IMR-90 (cell line): ENCODE measurements around the gene POU2F1. TPM values are rescaled to one million over a fixed set of nuclear protein-coding genes. Genes with fewer than 3 reads are reported as not detected.

ENCODE experiments used
- ATAC-seq: fragments of 200-7000 bp; cut with Tn5 transposase; 2 replicates; pipeline ENCODE4 v1.9.1; 2020; ENCODE audit warnings: low read depth, mild to moderate bottlenecking, moderate library complexity
- BruUV-seq: library from RNA; stranded (reverse); fragments of 400-500 nt; replicated peaks from 2 replicates; lab custom pipeline; 2021; lab: Mats Ljungman, UMichigan
- CTCF ChIA-PET: fragments of 300-600 bp; formaldehyde crosslinking; extraction: SDS; loops from one replicate; lab custom pipeline; 2021; ENCODE audit warnings: antibody characterized with exemption; lab: Yijun Ruan, JAX
- POLR2A ChIA-PET: fragments of 300-600 bp; sonication (Branson Sonifier 250); formaldehyde crosslinking; loops from one replicate; lab custom pipeline; 2022; ENCODE audit warnings: antibody characterized with exemption; ENCODE audit not compliant: unreplicated experiment; lab: Charles Lee
- DNase-seq: peaks from one replicate; pipeline ENCODE4 v3.0.0; 2013
- H2AFZ ChIP-seq: replicated peaks from 2 replicates; pipeline ENCODE3; 2013; ENCODE audit warnings: low read length, mild to moderate bottlenecking; ENCODE audit not compliant: poor library complexity
- H2AK5ac ChIP-seq: 2 replicates; pipeline ENCODE4 v1.6.1; 2013; ENCODE audit warnings: low read depth, low read length, inconsistent platforms
- H2AK9ac ChIP-seq: replicated peaks from 2 replicates; pipeline ENCODE3; 2013; ENCODE audit warnings: mild to moderate bottlenecking, low read depth, low read length, moderate library complexity; ENCODE audit not compliant: poor library complexity
- H2BK120ac ChIP-seq: 2 replicates; pipeline ENCODE4 v1.6.1; 2013; ENCODE audit warnings: low read depth, low read length, inconsistent platforms
- H2BK15ac ChIP-seq: 3 replicates; pipeline ENCODE4 v1.6.1; 2013; ENCODE audit warnings: low read depth, low read length, inconsistent platforms
- H2BK20ac ChIP-seq: 2 replicates; pipeline ENCODE4 v1.6.1; 2013; ENCODE audit warnings: low read depth, mild to moderate bottlenecking, inconsistent platforms, low read length, moderate library complexity
- H2BK5ac ChIP-seq: 2 replicates; pipeline ENCODE4 v1.6.1; 2013; ENCODE audit warnings: mild to moderate bottlenecking, low read depth, low read length, inconsistent platforms; ENCODE audit not compliant: poor library complexity, severe bottlenecking
- H3K14ac ChIP-seq: replicated peaks from 2 replicates; pipeline ENCODE4 v1.6.1; 2013; ENCODE audit warnings: low read depth, low read length, inconsistent platforms
- H3K18ac ChIP-seq: 2 replicates; pipeline ENCODE4 v1.6.1; 2013; ENCODE audit warnings: low read depth, low read length, control low read depth
- H3K23ac ChIP-seq: 2 replicates; pipeline ENCODE4 v1.6.1; 2013; ENCODE audit warnings: low read depth, low read length, inconsistent platforms
- H3K27ac ChIP-seq: 2 replicates; pipeline ENCODE4 v1.5.1; 2013; ENCODE audit warnings: mild to moderate bottlenecking, control low read depth, low read length; ENCODE audit not compliant: insufficient read depth
- H3K27me3 ChIP-seq: 2 replicates; pipeline ENCODE4 v1.6.1; 2013; ENCODE audit warnings: low read length; ENCODE audit not compliant: control insufficient read depth, insufficient read depth
- H3K36me3 ChIP-seq: 2 replicates; pipeline ENCODE4 v1.6.1; 2013; ENCODE audit warnings: low read length, mixed read lengths; ENCODE audit not compliant: control insufficient read depth, insufficient read depth
- H3K4ac ChIP-seq: 2 replicates; pipeline ENCODE4 v1.6.1; 2013; ENCODE audit warnings: low read depth, low read length, inconsistent platforms
- H3K4me1 ChIP-seq: 2 replicates; pipeline ENCODE4 v1.6.1; 2013; ENCODE audit warnings: low read length, mixed read lengths; ENCODE audit not compliant: control insufficient read depth, insufficient read depth
- H3K4me2 ChIP-seq: 2 replicates; pipeline ENCODE4 v1.6.1; 2013; ENCODE audit warnings: low read depth, mild to moderate bottlenecking, control low read depth, low read length, moderate library complexity
- H3K4me3 ChIP-seq: 2 replicates; pipeline ENCODE4 v1.5.1; 2013; ENCODE audit warnings: low read depth, mild to moderate bottlenecking, control low read depth, low read length, moderate library complexity; ENCODE audit not compliant: insufficient read depth
- H3K56ac ChIP-seq: 2 replicates; pipeline ENCODE4 v1.6.1; 2013; ENCODE audit warnings: low read length, inconsistent platforms; ENCODE audit not compliant: insufficient read depth; ENCODE audit errors: extremely low read depth
- H3K79me1 ChIP-seq, 2 experiments: 2 replicates each; pipeline ENCODE4 v1.6.1; 2013; ENCODE audit warnings: low read length in 2 of 2, inconsistent platforms in 1 of 2, low read depth in 1 of 2
- H3K9ac ChIP-seq: 2 replicates; pipeline ENCODE4 v1.6.1; 2013; ENCODE audit warnings: low read depth, low read length, control low read depth
- H3K9me1 ChIP-seq: 2 replicates; pipeline ENCODE4 v1.6.1; 2013; ENCODE audit warnings: low read length, inconsistent platforms; ENCODE audit not compliant: insufficient read depth
- H3K9me3 ChIP-seq: 2 replicates; pipeline ENCODE4 v1.6.1; 2013; ENCODE audit warnings: low read length; ENCODE audit not compliant: control insufficient read depth, insufficient read depth
- H4K20me1 ChIP-seq: 2 replicates; pipeline ENCODE4 v1.6.1; 2013; ENCODE audit warnings: low read length, inconsistent platforms; ENCODE audit not compliant: insufficient read depth
- H4K5ac ChIP-seq: 2 replicates; pipeline ENCODE4 v1.6.1; 2013; ENCODE audit warnings: mild to moderate bottlenecking, low read depth, low read length, control low read depth
- H4K8ac ChIP-seq, 2 experiments: 2 replicates each; pipeline ENCODE4 v1.6.1; 2013; ENCODE audit warnings: low read depth in 2 of 2, low read length in 2 of 2, control low read depth in 1 of 2, inconsistent platforms in 1 of 2
- H4K91ac ChIP-seq: 2 replicates; pipeline ENCODE4 v1.6.1; 2013; ENCODE audit warnings: low read depth, low read length, inconsistent platforms; ENCODE audit not compliant: insufficient read depth
- BHLHE40 ChIP-seq: fragments of 150-350 bp; IDR thresholded peaks from 2 replicates; pipeline ENCODE4 v1.6.1; 2016; ENCODE audit warnings: mild to moderate bottlenecking, low read depth, low read length
- CEBPB ChIP-seq: IDR thresholded peaks from 2 replicates; pipeline ENCODE4 v1.6.1; 2012; ENCODE audit warnings: low read depth, low read length, improper control_type of control experiment
- CHD1 ChIP-seq: IDR thresholded peaks from 2 replicates; pipeline ENCODE4 v1.6.1; 2012; ENCODE audit warnings: low read depth, low read length, improper control_type of control experiment
- FOS ChIP-seq: fragments of 150-350 bp; IDR thresholded peaks from 2 replicates; pipeline ENCODE4 v1.6.1; 2016; ENCODE audit warnings: low read depth, low read length
- MAZ ChIP-seq: IDR thresholded peaks from 2 replicates; pipeline ENCODE4 v1.6.1; 2012; ENCODE audit warnings: low read depth, mild to moderate bottlenecking, low read length, improper control_type of control experiment, moderate library complexity, borderline replicate concordance
- MXI1 ChIP-seq: IDR thresholded peaks from 2 replicates; pipeline ENCODE4 v1.6.1; 2012; ENCODE audit warnings: low read depth, mild to moderate bottlenecking, low read length, moderate library complexity, borderline replicate concordance
- NFE2L2 ChIP-seq: fragments of 150-350 bp; IDR thresholded peaks from 2 replicates; pipeline ENCODE4 v1.6.1; 2016; ENCODE audit warnings: low read depth, mild to moderate bottlenecking, low read length
- POLR2A ChIP-seq: IDR thresholded peaks from 2 replicates; pipeline ENCODE4 v1.6.1; 2012; ENCODE audit warnings: mild to moderate bottlenecking, low read depth, low read length
- RAD21 ChIP-seq: IDR thresholded peaks from 2 replicates; pipeline ENCODE4 v1.6.1; 2012; ENCODE audit warnings: low read length, improper control_type of control experiment
- RCOR1 ChIP-seq: IDR thresholded peaks from 2 replicates; pipeline ENCODE4 v1.6.1; 2012; ENCODE audit warnings: mild to moderate bottlenecking, low read length, improper control_type of control experiment; ENCODE audit not compliant: insufficient replicate concordance
- SMC3 ChIP-seq: fragments of 150-350 bp; IDR thresholded peaks from 2 replicates; pipeline ENCODE4 v1.6.1; 2016; ENCODE audit warnings: low read depth, mild to moderate bottlenecking, antibody characterized with exemption, low read length, moderate library complexity
- WGBS, 2 experiments: methylation state at CpG; one replicate each; pipeline versions ENCODE4 v1.1.5 to v1.1.7; 2013; ENCODE audit warnings: missing lambda C conversion rate in 2 of 2; ENCODE audit not compliant: insufficient read length in 1 of 2; ENCODE audit errors: extremely low coverage in 2 of 2; 5-methylcytosine and 5-hydroxymethylcytosine counted together
- dilution Hi-C: fragments of 300-500 bp; cut with HindIII; formaldehyde crosslinking; loops from one replicate; pipeline ENCODE4 v1.14.3; 2018; ENCODE audit warnings: low sequenced_read_pairs; ENCODE audit not compliant: unreplicated experiment
- in situ Hi-C: fragments of 300-500 bp; cut with MboI; formaldehyde crosslinking; loops from 3 replicates; pipeline ENCODE4 v1.14.3; 2019; ENCODE audit warnings: low sequenced_read_pairs, inconsistent platforms, mixed read lengths
- intact Hi-C: fragments of 100-400 bp; cut with micrococcal nuclease; formaldehyde crosslinking; loops from 2 replicates; pipeline ENCODE4 v1.10.0; 2022
- polyA plus RNA-seq, 3 experiments: library from polyadenylated mRNA; depleted of rRNA; stranded (reverse); fragments of >200 nt; gene quantifications; 2 replicates each; pipeline ENCODE4 v1.2.3, GENCODE V29; 2012; ENCODE audit warnings: low replicate concordance in 1 of 3
- total RNA-seq: library from RNA; depleted of rRNA; stranded (reverse); fragments of >200 nt; gene quantifications from 2 replicates; pipeline ENCODE4 v1.2.3, GENCODE V29; 2012
- TF ChIP-seq, protein P1 (sequence below): fragments of 150-350 bp; IDR thresholded peaks from 2 replicates; pipeline ENCODE4 v1.6.1; 2016; ENCODE audit warnings: low read depth, mild to moderate bottlenecking, low read length, moderate library complexity, borderline replicate concordance
- TF ChIP-seq, protein P2 (sequence below): conservative IDR thresholded peaks from 2 replicates; pipeline ENCODE4 v1.5.1; 2012; ENCODE audit warnings: mild to moderate bottlenecking, low read depth, low read length, improper control_type of control experiment

Gene POU2F1
- total and polyA plus RNA-seq, 2 of the 4 experiments (the other 2 are of a cell fraction), result 1.2 to 3.4 TPM

GRCh38 chr1:167442854-167443565 lies 222.3 kb downstream of the POU2F1 start:
- H3K18ac ChIP-seq, result no peak overlapping the region
- no peaks in the 10 kb centered on the region for H4K20me1 ChIP-seq
- no peak overlapping the region for H3K4ac ChIP-seq
- no peaks in the 10 kb centered on the region for H3K9me3 ChIP-seq
- no peak overlapping the region for H3K23ac ChIP-seq
- dilution Hi-C loops, result loop anchor here (25.0 kb wide), 1 partner anchor 181 kb away; no protein-coding TSS in a partner anchor
- H3K56ac ChIP-seq, result no peak overlapping the region
- H3K27me3 ChIP-seq, result peaks cover 35% of the 10 kb centered on the region
- ATAC-seq (no peak), DNase-seq (no peak)
- no peaks in the 10 kb centered on the region for H3K9me1 ChIP-seq
- WGBS, 2 experiments, result 60% methylated on average over 4 of the region's 9 CpGs; no CpG with 5 or more reads in 1 of the 2 experiments
- no peak overlapping the region for H2AFZ ChIP-seq
- in situ Hi-C loops, result no loop called here
- H4K91ac ChIP-seq, result no peak overlapping the region
- H2AK9ac ChIP-seq, result no peak overlapping the region
- TF ChIP-seq CEBPB, result no peak
- no peak for TF ChIP-seq MXI1
- TF ChIP-seq RAD21, result no peak
- TF ChIP-seq CHD1, result no peak
- TF ChIP-seq SMC3, result no peak
- no peak for TF ChIP-seq BHLHE40
- TF ChIP-seq POLR2A, result no peak
- TF ChIP-seq FOS, result no peak
- TF ChIP-seq RCOR1, result no peak
- TF ChIP-seq, protein P1, sequence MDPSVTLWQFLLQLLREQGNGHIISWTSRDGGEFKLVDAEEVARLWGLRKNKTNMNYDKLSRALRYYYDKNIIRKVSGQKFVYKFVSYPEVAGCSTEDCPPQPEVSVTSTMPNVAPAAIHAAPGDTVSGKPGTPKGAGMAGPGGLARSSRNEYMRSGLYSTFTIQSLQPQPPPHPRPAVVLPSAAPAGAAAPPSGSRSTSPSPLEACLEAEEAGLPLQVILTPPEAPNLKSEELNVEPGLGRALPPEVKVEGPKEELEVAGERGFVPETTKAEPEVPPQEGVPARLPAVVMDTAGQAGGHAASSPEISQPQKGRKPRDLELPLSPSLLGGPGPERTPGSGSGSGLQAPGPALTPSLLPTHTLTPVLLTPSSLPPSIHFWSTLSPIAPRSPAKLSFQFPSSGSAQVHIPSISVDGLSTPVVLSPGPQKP, result no peak
- TF ChIP-seq NFE2L2, result no peak
- TF ChIP-seq, protein P2, sequence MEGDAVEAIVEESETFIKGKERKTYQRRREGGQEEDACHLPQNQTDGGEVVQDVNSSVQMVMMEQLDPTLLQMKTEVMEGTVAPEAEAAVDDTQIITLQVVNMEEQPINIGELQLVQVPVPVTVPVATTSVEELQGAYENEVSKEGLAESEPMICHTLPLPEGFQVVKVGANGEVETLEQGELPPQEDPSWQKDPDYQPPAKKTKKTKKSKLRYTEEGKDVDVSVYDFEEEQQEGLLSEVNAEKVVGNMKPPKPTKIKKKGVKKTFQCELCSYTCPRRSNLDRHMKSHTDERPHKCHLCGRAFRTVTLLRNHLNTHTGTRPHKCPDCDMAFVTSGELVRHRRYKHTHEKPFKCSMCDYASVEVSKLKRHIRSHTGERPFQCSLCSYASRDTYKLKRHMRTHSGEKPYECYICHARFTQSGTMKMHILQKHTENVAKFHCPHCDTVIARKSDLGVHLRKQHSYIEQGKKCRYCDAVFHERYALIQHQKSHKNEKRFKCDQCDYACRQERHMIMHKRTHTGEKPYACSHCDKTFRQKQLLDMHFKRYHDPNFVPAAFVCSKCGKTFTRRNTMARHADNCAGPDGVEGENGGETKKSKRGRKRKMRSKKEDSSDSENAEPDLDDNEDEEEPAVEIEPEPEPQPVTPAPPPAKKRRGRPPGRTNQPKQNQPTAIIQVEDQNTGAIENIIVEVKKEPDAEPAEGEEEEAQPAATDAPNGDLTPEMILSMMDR, result no peak
- TF ChIP-seq MAZ, result no peak
- no peak overlapping the region for H4K8ac ChIP-seq
- H3K79me1 ChIP-seq, result no peaks in the 10 kb centered on the region
- intact Hi-C loops, result loop anchor here (1.0 to 5.0 kb wide), 5 partner anchors 42 to 377 kb away; partner anchors contain the start of gene POU2F1
- no TSS peak for BruUV-seq
- H3K36me3 ChIP-seq, result no peaks in the 10 kb centered on the region
- H3K4me1 ChIP-seq, result no peaks in the 10 kb centered on the region
- POLR2A ChIA-PET, result interaction anchor here (0.6 to 1.1 kb wide), 2 partner anchors 25 to 1507 kb away, joined by 3 to 5 read pairs; no protein-coding TSS in a partner anchor
- no peak overlapping the region for H2AK5ac ChIP-seq
- H3K14ac ChIP-seq, result no peak overlapping the region
- CTCF ChIA-PET, result interaction anchor here (0.6 to 4.8 kb wide), 2 partner anchors 16 to 176 kb away, joined by 3 to 25 read pairs; no protein-coding TSS in a partner anchor
- H2BK20ac ChIP-seq, result no peak overlapping the region
- no peak overlapping the region for H2BK5ac ChIP-seq
- H3K4me3 ChIP-seq, result no peak overlapping the region
- no peak overlapping the region for H3K27ac ChIP-seq
- no peak overlapping the region for H3K4me2 ChIP-seq
- H3K9ac ChIP-seq, result no peak overlapping the region
- H4K5ac ChIP-seq, result no peak overlapping the region
- H2BK15ac ChIP-seq, result no peak overlapping the region
- H2BK120ac ChIP-seq, result no peak overlapping the region
